BLaER1 treated with 17β-estradiol and CSF1 and Interleukin-3, amounts not matched to agents 10 nM and 100 nM (cell line): ENCODE measurements around the gene DDX54.
A peak's percentile ranks its signal among the peaks of the same experiment; 100 is the strongest.

ENCODE experiments used
- H3K27ac ChIP-seq, 11 experiments: shearing (Covaris generic); formaldehyde crosslinking; 2 replicates each; pipeline ENCODE4 v1.8.1; 2022
- H3K27me3 ChIP-seq, 11 experiments: shearing (Covaris generic); formaldehyde crosslinking; 2 replicates each; pipeline ENCODE4 v1.8.1; 2022
- H3K36me3 ChIP-seq, 11 experiments: shearing (Covaris generic); formaldehyde crosslinking; 2 replicates each; pipeline ENCODE4 v1.8.1; 2022
- H3K4me1 ChIP-seq, 10 experiments: shearing (Covaris generic); formaldehyde crosslinking; 2 replicates each; pipeline ENCODE4 v1.8.1; 2022
- H3K4me2 ChIP-seq, 11 experiments: shearing (Covaris generic); formaldehyde crosslinking; 2 replicates each; pipeline ENCODE4 v1.8.1; 2022
- H3K4me3 ChIP-seq, 10 experiments: shearing (Covaris generic); formaldehyde crosslinking; 2 replicates each; pipeline ENCODE4 v1.8.1; 2022
- H3K9ac ChIP-seq, 11 experiments: shearing (Covaris generic); formaldehyde crosslinking; 2 replicates each; pipeline ENCODE4 v1.8.1; 2022
- H3K9me3 ChIP-seq, 11 experiments: shearing (Covaris generic); formaldehyde crosslinking; replicated peaks in 1 of 11; 2 replicates each; pipeline ENCODE4 v1.8.1; 2022
- H4K20me1 ChIP-seq, 11 experiments: shearing (Covaris generic); formaldehyde crosslinking; 2 replicates each; pipeline ENCODE4 v1.8.1; 2022
- Cebpa-rat ChIP-seq, 11 experiments: shearing (Covaris generic); IDR thresholded peaks; 2 replicates each; pipeline ENCODE4 v1.8.1; 2022

DDX54 gene

GRCh38 chr12:113133666-113134065 is 51.6 kb downstream of the DDX54 start:
- Histone ChIP-seq H3K4me1 (peaks cover 51 to 98% (median 90%) of the 10 kb centered on the region in 10 experiments), H3K36me3 (no peaks in the 10 kb centered on the region), H3K27me3 (peaks cover 0 to 14% (median 6%) of the 10 kb centered on the region in 11 experiments; a peak in 8 of 22 replicates), H3K4me3 (peak overlapping the region in 3 of 10 experiments; percentile 64 to 73 (median 71); a peak in 5 of 20 replicates), H4K20me1 (peaks cover 0 to 37% (median 0%) of the 10 kb centered on the region in 11 experiments; a peak in 6 of 22 replicates), H3K27ac (peak overlapping the region in 3 of 11 experiments; percentile 4 to 78 (median 76); a peak in 3 of 22 replicates), H3K9me3 (no peaks in the 10 kb centered on the region), H3K4me2 (peak overlapping the region; percentile 95 to 99 (median 97)), H3K9ac (peak overlapping the region in 4 of 11 experiments; percentile 7 to 86 (median 81); a peak in 7 of 22 replicates)
- no peak for TF ChIP-seq Cebpa-rat (IDR thresholded peaks at IDR 0.05)

DNA sequence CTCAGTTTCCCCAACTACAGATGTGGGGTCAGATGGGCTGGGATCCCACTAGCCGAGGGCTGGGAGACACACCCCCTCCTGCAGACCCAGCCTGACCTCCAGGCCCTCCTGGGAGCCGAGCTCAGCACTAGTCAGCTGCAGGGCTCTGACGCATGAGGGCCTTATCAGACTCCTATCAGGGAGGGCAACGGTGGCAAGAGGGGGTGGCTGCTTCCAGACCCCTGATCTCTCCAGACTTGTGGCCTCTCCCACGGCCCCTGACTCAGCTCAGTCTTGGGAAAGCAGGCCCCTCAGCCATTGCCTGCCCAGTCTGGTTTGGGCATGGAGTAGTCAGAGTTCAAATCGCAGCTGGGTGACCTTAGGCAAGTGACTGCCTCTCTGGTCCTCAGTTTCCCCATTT is 52.2 kb downstream of the DDX54 start:
- H3K27ac ChIP-seq = peak overlapping the region in 3 of 11 experiments; percentile 4 to 78 (median 76); a peak in 3 of 22 replicates
- peaks cover 51 to 98% (median 92%) of the 10 kb centered on the region in 10 experiments for H3K4me1 ChIP-seq
- TF ChIP-seq Cebpa-rat (IDR thresholded peaks at IDR 0.05) = no peak
- H3K4me2 ChIP-seq = peak overlapping the region in 9 of 11 experiments; percentile 95 to 98 (median 97); a peak in 19 of 22 replicates
- H3K9me3 ChIP-seq = no peaks in the 10 kb centered on the region
- peaks cover 0 to 14% (median 6%) of the 10 kb centered on the region in 11 experiments; a peak in 8 of 22 replicates for H3K27me3 ChIP-seq
- peak overlapping the region in 2 of 10 experiments; percentile 71 to 73; a peak in 3 of 20 replicates for H3K4me3 ChIP-seq
- no peaks in the 10 kb centered on the region for H3K36me3 ChIP-seq
- peaks cover 0 to 37% (median 0%) of the 10 kb centered on the region in 11 experiments; a peak in 6 of 22 replicates for H4K20me1 ChIP-seq
- peak overlapping the region in 3 of 11 experiments; percentile 46 to 86 (median 82); a peak in 4 of 22 replicates for H3K9ac ChIP-seq

GRCh38 chr12:113131556-113131955 is 53.7 kb downstream of the DDX54 start:
- peaks cover 0 to 14% (median 6%) of the 10 kb centered on the region in 11 experiments; a peak in 8 of 22 replicates for H3K27me3 ChIP-seq
- peaks cover 36 to 93% (median 82%) of the 10 kb centered on the region in 10 experiments for H3K4me1 ChIP-seq
- TF ChIP-seq Cebpa-rat (IDR thresholded peaks at IDR 0.05) = no peak
- no peak overlapping the region for H3K4me3 ChIP-seq
- peaks cover 0 to 6% (median 0%) of the 10 kb centered on the region in 11 experiments; a peak in 3 of 22 replicates for H3K36me3 ChIP-seq
- H4K20me1 ChIP-seq = peaks cover 0 to 41% (median 0%) of the 10 kb centered on the region in 11 experiments; a peak in 6 of 22 replicates
- peak overlapping the region in 3 of 11 experiments; percentile 36 to 76 (median 73); a peak in 4 of 22 replicates for H3K27ac ChIP-seq
- peak overlapping the region in 8 of 11 experiments; percentile 9 to 97 (median 86); a peak in 12 of 22 replicates for H3K4me2 ChIP-seq
- no peaks in the 10 kb centered on the region for H3K9me3 ChIP-seq
- peak overlapping the region in 2 of 11 experiments; percentile 49 to 60; a peak in 2 of 22 replicates for H3K9ac ChIP-seq

GRCh38 chr12:113130457-113131135 is 54.7 kb downstream of the DDX54 start:
- H3K4me1 ChIP-seq = peaks cover 28 to 84% (median 72%) of the 10 kb centered on the region in 10 experiments
- H4K20me1 ChIP-seq = peaks cover 0 to 41% (median 0%) of the 10 kb centered on the region in 11 experiments; a peak in 6 of 22 replicates
- peaks cover 0 to 14% (median 0%) of the 10 kb centered on the region in 11 experiments; a peak in 4 of 22 replicates for H3K36me3 ChIP-seq
- H3K9me3 ChIP-seq = no peaks in the 10 kb centered on the region
- no peak for TF ChIP-seq Cebpa-rat (IDR thresholded peaks at IDR 0.05)
- peak overlapping the region in 10 of 11 experiments; percentile 18 to 76 (median 50); a peak in 16 of 22 replicates for H3K27ac ChIP-seq
- H3K4me3 ChIP-seq = peak overlapping the region in 5 of 10 experiments; percentile 14 to 40 (median 21); a peak in 4 of 20 replicates
- H3K4me2 ChIP-seq = peak overlapping the region; percentile 70 to 97 (median 85)
- H3K27me3 ChIP-seq = peaks cover 0 to 11% (median 6%) of the 10 kb centered on the region in 11 experiments; a peak in 8 of 22 replicates
- peak overlapping the region in 10 of 11 experiments; percentile 3 to 72 (median 42); a peak in 14 of 22 replicates for H3K9ac ChIP-seq

- Histone ChIP-seq H3K4me1 (peaks cover 22 to 78% (median 65%) of the 10 kb centered on the region in 10 experiments), H3K4me3 (no peak overlapping the region), H4K20me1 (peaks cover 0 to 41% (median 0%) of the 10 kb centered on the region in 11 experiments; a peak in 6 of 22 replicates), H3K27ac (peak overlapping the region in 6 of 11 experiments; percentile 31 to 76 (median 53); a peak in 7 of 22 replicates), H3K27me3 (peaks cover 0 to 4% (median under 1%) of the 10 kb centered on the region in 11 experiments; a peak in 6 of 22 replicates), H3K4me2 (peak overlapping the region; percentile 70 to 97 (median 85)), H3K36me3 (peaks cover 0 to 17% (median 0%) of the 10 kb centered on the region in 11 experiments; a peak in 5 of 22 replicates), H3K9me3 (no peaks in the 10 kb centered on the region), H3K9ac (peak overlapping the region in 3 of 11 experiments; percentile 14 to 43 (median 35); a peak in 2 of 22 replicates)
- no peak for TF ChIP-seq Cebpa-rat (IDR thresholded peaks at IDR 0.05)
These were observed 55.4 kb downstream of the DDX54 start for GRCh38 chr12:113129664-113130456.

- H3K36me3 ChIP-seq = peaks cover 0 to 25% (median 4%) of the 10 kb centered on the region in 11 experiments; a peak in 11 of 22 replicates
- H3K27me3 ChIP-seq = no peaks in the 10 kb centered on the region
- H3K4me3 ChIP-seq = no peak overlapping the region
- TF ChIP-seq Cebpa-rat (IDR thresholded peaks at IDR 0.05) = no peak
- H3K9ac ChIP-seq = no peak overlapping the region
- H3K9me3 ChIP-seq = peaks cover 0 to 5% (median 0%) of the 10 kb centered on the region in 11 experiments; a peak in 2 of 22 replicates
- H3K4me1 ChIP-seq = peaks cover 13 to 69% (median 57%) of the 10 kb centered on the region in 10 experiments
- H4K20me1 ChIP-seq = peaks cover 0 to 35% (median 0%) of the 10 kb centered on the region in 11 experiments; a peak in 5 of 22 replicates
- H3K4me2 ChIP-seq = peak overlapping the region in 7 of 11 experiments; percentile 76 to 97 (median 88); a peak in 14 of 22 replicates
- peak overlapping the region in 1 of 11 experiments; percentile 37; a peak in 1 of 22 replicates for H3K27ac ChIP-seq
These were observed 56.2 kb downstream of the DDX54 start for GRCh38 chr12:113128802-113129663.

DNA sequence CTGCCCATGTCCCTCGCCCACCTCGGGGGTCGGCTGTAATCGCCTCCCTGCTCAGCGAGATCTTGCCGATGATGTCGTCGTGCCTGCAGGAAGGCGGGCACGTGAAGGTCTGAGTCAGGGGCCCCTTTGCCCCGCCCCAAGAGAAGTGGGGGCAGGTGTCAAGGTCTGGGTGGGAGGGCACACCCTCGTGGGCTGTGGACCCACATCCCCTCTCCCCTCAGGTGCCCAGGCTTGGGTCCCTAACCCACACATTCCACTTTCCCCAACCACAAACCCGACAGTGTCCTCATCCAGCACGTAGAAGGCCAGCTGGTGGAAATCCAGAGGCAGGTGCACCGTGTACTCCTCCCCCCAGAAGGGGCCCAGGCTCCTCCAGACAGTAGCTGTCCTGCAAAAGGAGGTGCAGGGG is 57.5 kb downstream of the DDX54 start:
- H3K27ac ChIP-seq = no peak overlapping the region
- H3K27me3 ChIP-seq = no peaks in the 10 kb centered on the region
- peaks cover 0 to 23% (median 0%) of the 10 kb centered on the region in 11 experiments; a peak in 5 of 22 replicates for H4K20me1 ChIP-seq
- peak overlapping the region in 5 of 11 experiments; percentile 41 to 97 (median 88); a peak in 9 of 22 replicates for H3K4me2 ChIP-seq
- no peak overlapping the region for H3K4me3 ChIP-seq
- H3K9ac ChIP-seq = no peak overlapping the region
- peaks cover 11 to 57% (median 45%) of the 10 kb centered on the region in 10 experiments for H3K4me1 ChIP-seq
- H3K9me3 ChIP-seq = peaks cover 6 to 18% (median 10%) of the 10 kb centered on the region in 11 experiments; a peak in 18 of 22 replicates
- H3K36me3 ChIP-seq = peaks cover 0 to 35% (median 14%) of the 10 kb centered on the region in 11 experiments; a peak in 12 of 22 replicates
- no peak for TF ChIP-seq Cebpa-rat (IDR thresholded peaks at IDR 0.05)
